Aorta (tissue), 5 donors: ENCODE measurements around the gene PSAP. TPM values are rescaled to one million over a fixed set of nuclear protein-coding genes. Genes with fewer than 3 reads are reported as not detected.

Source experiments
- ATAC-seq: fragments of 200-7000 bp; cut with Tn5 transposase; one replicate; pipeline ENCODE4 v1.9.1; 2022; ENCODE audit warnings: moderate library complexity; ENCODE audit not compliant: low FRiP score
- DNase-seq, 2 donors: peaks; one replicate each; pipeline ENCODE4 v3.0.0-alpha.2; 2020
- H3K27ac ChIP-seq, 2 donors: one replicate each; pipeline ENCODE4 v1.5.1; 2013; ENCODE audit warnings: low read length in 2 of 2, mild to moderate bottlenecking in 2 of 2, moderate library complexity in 2 of 2, control low read depth in 1 of 2, inconsistent platforms in 1 of 2, low read depth in 1 of 2
- H3K27me3 ChIP-seq, 2 donors: one replicate each; pipeline ENCODE4 v1.6.1; 2013; ENCODE audit warnings: control low read depth in 1 of 2, low read length in 1 of 2, mild to moderate bottlenecking in 1 of 2, moderate library complexity in 1 of 2; ENCODE audit not compliant: insufficient read depth in 2 of 2, control insufficient read depth in 1 of 2
- H3K36me3 ChIP-seq, 2 donors: one replicate each; pipeline ENCODE4 v1.6.1; 2013; ENCODE audit warnings: control low read depth in 1 of 2, low read length in 1 of 2, mild to moderate bottlenecking in 1 of 2; ENCODE audit not compliant: insufficient read depth in 2 of 2, control insufficient read depth in 1 of 2
- H3K4me1 ChIP-seq, 2 donors: one replicate each; pipeline ENCODE4 v1.6.1; 2013; ENCODE audit warnings: low read length in 2 of 2, control low read depth in 1 of 2, mild to moderate bottlenecking in 1 of 2, moderate library complexity in 1 of 2; ENCODE audit not compliant: insufficient read depth in 2 of 2, control insufficient read depth in 1 of 2
- H3K4me3 ChIP-seq, 2 donors: one replicate each; pipeline ENCODE4 v1.5.1; 2013; ENCODE audit warnings: low read length in 2 of 2, control low read depth in 1 of 2, mild to moderate bottlenecking in 1 of 2
- H3K9me3 ChIP-seq: one replicate; pipeline ENCODE4 v1.6.1; 2013; ENCODE audit warnings: mild to moderate bottlenecking, low read length; ENCODE audit not compliant: control insufficient read depth
- WGBS, 2 donors: extraction: QIAGEN DNeasy Blood & Tissue Kit; methylation state at CpG; one replicate each; pipeline ENCODE4 v1.1.7; 2013; 5-methylcytosine and 5-hydroxymethylcytosine counted together
- intact Hi-C, 2 donors: fragments of 100-400 bp; cut with DNase I; formaldehyde crosslinking; loops; one replicate each; pipeline versions ENCODE4 v1.14.2 to v1.15.0; 2022
- polyA plus RNA-seq, 2 donors: library from polyadenylated mRNA; stranded (reverse); fragments of 200-250 nt; gene quantifications; one replicate each; pipeline ENCODE4 v1.2.3, GENCODE V29; 2013
- total RNA-seq, 2 donors: library from RNA; stranded (reverse); fragmentation: NEBNext Ultra II Directional; extraction: Animal tissue kit (Norgen Biotek cat#: 25700); gene quantifications; one replicate each; pipeline ENCODE4 v1.2.1, GENCODE V29; 2021
- donor health status: healthy with polysubstance abuse.
- donor health status: Bipolar disorder and iron deficiency.
- donor health status: DM: no; HTN: no; CAD: no.
- donor health status: DM: no; HTN: no; CAD: no.
- donor health status: DM: yes; HTN: yes; CAD: no.

Gene PSAP
- total and polyA plus RNA-seq, 4 donors, result 698 to 1,176 (median 1,011) TPM

GRCh38 chr10:71804077-71804476, 47.0 kb downstream of the PSAP start:
- intact Hi-C loops, result no loop called here
- no peaks in the 10 kb centered on the region for H3K27me3 ChIP-seq
- H3K4me1 ChIP-seq, result no peaks in the 10 kb centered on the region
- ATAC-seq (no peak), DNase-seq (peak; percentile 21 to 47)
- no peak overlapping the region for H3K27ac ChIP-seq
- WGBS, 2 donors, result 42 to 43% methylated on average over 4 of the region's 4 CpGs
- no peaks in the 10 kb centered on the region for H3K9me3 ChIP-seq
- no peaks in the 10 kb centered on the region for H3K36me3 ChIP-seq
- no peak overlapping the region for H3K4me3 ChIP-seq

DNA sequence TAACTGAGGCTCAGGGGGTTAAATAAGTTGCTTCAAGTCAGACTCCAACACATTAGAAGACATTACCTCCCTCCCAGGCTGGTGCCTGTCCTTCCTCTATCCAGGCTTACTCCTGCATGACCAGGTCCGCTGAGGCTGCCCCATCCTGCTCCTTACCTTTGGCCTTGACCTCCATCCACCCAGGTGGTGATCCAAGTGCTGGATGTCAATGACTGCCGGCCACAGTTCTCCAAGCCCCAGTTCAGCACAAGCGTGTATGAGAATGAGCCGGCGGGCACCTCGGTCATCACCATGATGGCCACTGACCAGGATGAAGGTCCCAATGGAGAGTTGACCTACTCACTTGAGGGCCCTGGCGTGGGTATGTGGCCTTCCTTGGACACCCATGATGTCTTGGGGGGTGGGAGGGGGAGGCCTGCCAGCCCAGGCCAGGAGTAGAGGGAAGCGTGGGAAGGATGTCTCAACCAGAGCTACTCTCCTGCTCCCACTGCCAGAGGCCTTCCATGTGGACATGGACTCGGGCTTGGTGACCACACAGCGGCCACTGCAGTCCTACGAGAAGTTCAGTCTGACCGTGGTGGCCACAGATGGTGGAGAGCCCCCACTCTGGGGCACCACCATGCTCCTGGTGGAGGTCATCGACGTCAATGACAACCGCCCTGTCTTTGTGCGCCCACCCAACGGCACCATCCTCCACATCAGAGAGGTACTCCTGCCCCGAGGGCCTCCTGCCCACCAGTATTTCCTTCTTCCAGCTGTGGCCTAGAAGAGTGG, 48.1 kb downstream of the PSAP start:
- H3K36me3 ChIP-seq, result no peaks in the 10 kb centered on the region
- whole genome bisulfite sequencing, 2 donors, result 89 to 95% methylated on average over 18 of the region's 18 CpGs
- H3K4me3 ChIP-seq, result no peak overlapping the region
- H3K9me3 ChIP-seq, result no peaks in the 10 kb centered on the region
- H3K4me1 ChIP-seq, result no peaks in the 10 kb centered on the region
- H3K27me3 ChIP-seq, result no peaks in the 10 kb centered on the region
- no peak overlapping the region for H3K27ac ChIP-seq
- intact Hi-C loops, result no loop called here
- no peak for ATAC-seq
- DNase-seq, result peak in 1 of 2 donors; percentile 69

GRCh38 chr10:71802235-71802634, 48.8 kb downstream of the PSAP start:
- Histone ChIP-seq H3K36me3 (no peaks in the 10 kb centered on the region), H3K4me1 (no peaks in the 10 kb centered on the region), H3K27ac (no peak overlapping the region), H3K9me3 (no peaks in the 10 kb centered on the region), H3K4me3 (no peak overlapping the region), H3K27me3 (no peaks in the 10 kb centered on the region)
- no peak for ATAC-seq
- 84 to 86% methylated on average over 6 of the region's 6 CpGs for WGBS, 2 donors
- DNase-seq, result peak in 1 of 2 donors; percentile 33
- intact Hi-C loops, result no loop called here

DNA sequence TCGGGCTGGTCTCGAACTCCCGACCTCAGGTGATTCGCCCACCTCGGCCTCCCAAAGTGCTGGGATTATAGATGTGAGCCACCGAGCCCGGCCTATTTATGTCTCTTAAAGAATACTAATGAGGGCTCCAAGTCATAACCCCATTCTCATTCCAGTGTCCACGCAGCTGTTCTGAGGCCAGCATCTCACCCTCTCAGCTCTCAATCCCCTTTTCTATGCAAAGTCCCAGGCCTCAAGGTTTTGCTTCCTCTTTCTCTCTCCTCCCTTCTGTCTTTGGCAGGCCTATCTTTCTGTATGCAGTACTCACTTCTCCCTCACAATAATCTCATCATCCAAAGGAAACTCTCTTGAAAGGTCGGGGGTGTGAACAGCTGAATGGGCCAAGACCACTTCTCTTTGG, 49.7 kb downstream of the PSAP start:
- Histone ChIP-seq H3K36me3 (no peaks in the 10 kb centered on the region), H3K4me3 (no peak overlapping the region), H3K27me3 (no peaks in the 10 kb centered on the region), H3K27ac (no peak overlapping the region), H3K4me1 (no peaks in the 10 kb centered on the region), H3K9me3 (no peaks in the 10 kb centered on the region)
- ATAC-seq (no peak), DNase-seq (peak; percentile 11 to 28)
- intact Hi-C loops, result no loop called here
- 89 to 91% methylated on average over 9 of the region's 9 CpGs for WGBS, 2 donors

DNA sequence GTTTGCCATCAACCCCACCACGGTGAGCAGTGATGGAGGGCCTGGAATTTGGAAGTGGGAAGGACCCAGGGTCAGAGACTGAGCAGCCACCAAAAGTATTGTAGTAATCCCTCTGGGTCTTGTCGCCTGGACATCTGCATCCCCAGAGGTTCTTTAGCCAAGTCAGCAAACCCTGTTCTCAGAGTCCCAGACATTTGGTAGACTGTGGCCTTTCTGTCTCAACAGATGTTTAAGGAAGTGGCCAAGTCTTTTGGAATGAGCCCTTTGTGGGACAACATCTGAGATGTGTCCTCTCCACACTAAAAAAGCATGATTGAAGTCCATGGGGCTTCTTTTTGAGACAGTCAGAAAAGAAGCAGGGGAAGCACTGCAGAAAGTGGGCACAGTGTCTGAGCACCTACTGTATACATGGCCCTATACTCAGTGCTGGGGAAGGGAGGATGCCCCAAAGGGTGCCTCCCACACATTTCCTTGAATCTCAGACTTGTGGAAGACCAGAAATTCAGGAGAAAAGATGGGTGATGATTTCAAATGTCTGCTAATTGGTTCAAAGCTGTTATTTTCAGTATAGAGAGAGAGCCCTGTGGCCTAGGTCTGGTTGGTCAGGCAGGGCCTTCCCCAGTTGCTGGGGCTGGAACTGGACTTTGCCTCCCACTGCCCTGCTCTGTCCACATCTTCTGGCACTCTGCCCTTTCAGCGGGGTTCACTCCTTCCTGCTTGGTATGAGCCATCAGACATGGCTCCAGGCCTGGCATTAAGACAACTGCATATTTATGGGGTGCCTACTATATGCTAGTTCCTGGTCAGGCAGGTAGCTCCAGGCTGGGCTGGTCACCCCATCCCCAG, 51.2 kb downstream of the PSAP start:
- WGBS, 2 donors, result 74 to 75% methylated on average over 3 of the region's 3 CpGs
- ATAC-seq (no peak), DNase-seq (peak in 1 of 2 donors; percentile 54)
- Histone ChIP-seq H3K27me3 (no peaks in the 10 kb centered on the region), H3K36me3 (no peaks in the 10 kb centered on the region), H3K4me1 (no peaks in the 10 kb centered on the region), H3K27ac (no peak overlapping the region), H3K4me3 (no peak overlapping the region), H3K9me3 (no peaks in the 10 kb centered on the region)
- intact Hi-C loops, result no loop called here

DNA sequence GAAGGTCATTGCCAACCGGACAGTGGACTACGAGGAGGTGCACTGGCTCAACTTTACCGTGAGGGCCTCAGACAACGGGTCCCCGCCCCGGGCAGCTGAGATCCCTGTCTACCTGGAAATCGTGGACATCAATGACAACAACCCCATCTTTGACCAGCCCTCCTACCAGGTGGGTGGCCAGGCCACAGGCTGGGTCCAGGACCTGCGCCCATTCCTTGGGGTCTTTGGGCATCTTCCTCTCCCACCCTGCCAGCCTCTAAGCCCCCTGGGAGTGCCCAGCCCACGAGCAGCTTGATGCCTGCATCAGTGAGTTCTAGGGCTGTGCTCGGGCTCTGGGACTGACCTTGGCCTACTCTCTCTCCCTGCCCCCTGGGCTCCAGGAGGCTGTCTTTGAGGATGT, 51.9 kb downstream of the PSAP start:
- DNase-seq, result peak in 1 of 2 donors; percentile 28
- no peaks in the 10 kb centered on the region for H3K27me3 ChIP-seq
- H3K4me3 ChIP-seq, result no peak overlapping the region
- no peak overlapping the region for H3K27ac ChIP-seq
- no peaks in the 10 kb centered on the region for H3K36me3 ChIP-seq
- intact Hi-C loops, result no loop called here
- H3K4me1 ChIP-seq, result no peaks in the 10 kb centered on the region
- ATAC-seq, result no peak
- 67 to 86% methylated on average over 10 of the region's 10 CpGs for WGBS, 2 donors
- H3K9me3 ChIP-seq, result no peaks in the 10 kb centered on the region

DNA sequence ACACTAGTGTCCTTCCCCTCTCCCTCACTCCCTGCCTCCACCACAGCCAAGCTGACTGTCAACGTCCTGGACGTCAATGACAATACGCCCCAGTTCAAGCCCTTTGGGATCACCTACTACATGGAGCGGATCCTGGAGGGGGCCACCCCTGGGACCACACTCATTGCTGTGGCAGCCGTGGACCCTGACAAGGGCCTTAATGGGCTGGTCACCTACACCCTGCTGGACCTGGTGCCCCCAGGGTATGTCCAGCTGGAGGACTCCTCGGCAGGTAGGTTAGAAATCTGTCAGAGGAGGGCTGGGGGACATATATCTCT, 52.8 kb downstream of the PSAP start:
- Histone ChIP-seq H3K36me3 (no peaks in the 10 kb centered on the region), H3K4me3 (no peak overlapping the region), H3K27me3 (no peaks in the 10 kb centered on the region), H3K4me1 (no peaks in the 10 kb centered on the region), H3K9me3 (no peaks in the 10 kb centered on the region), H3K27ac (no peak overlapping the region)
- 79 to 81% methylated on average over 6 of the region's 6 CpGs for WGBS, 2 donors
- DNase-seq (peak in 1 of 2 donors; percentile 32), ATAC-seq (no peak)
- intact Hi-C loops, result no loop called here

DNA sequence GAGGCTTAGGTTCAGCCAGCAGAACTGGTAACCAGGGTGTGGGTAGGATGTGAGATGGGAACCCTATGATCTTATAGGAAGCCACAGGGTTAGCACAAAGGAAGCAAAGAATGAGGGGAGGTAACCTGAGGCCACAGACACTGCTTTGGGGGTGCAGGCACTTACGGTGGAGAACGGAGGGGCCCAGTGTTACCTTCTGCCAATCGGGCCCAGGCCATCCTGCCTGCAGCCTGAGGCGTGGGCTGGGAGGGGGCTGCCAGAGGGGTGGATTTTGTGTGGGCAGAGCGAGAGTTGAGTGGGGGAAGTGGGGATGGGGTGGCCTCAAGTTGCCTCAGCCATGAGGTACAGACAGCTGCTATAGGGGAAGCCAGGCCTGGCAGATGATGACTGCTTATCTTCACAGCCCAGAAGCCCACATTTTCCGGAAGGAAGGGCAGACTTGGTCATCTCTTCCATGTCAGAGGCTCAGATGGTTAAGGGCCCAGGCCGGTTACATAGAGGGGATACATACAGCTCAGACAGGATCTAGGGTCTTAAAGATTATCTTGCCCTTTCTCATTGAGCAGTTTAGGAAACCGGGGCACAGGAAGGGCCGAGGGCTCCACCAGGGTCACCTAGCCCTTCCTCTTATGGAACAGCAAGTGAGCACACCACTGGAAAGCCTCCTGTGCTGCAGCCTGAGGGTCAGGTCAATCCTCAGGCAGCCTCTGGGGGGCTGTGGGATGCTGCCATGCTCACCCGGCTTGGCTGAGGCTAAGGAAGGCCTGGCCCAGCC, 53.3 kb downstream of the PSAP start:
- Histone ChIP-seq H3K4me3 (no peak overlapping the region), H3K36me3 (no peaks in the 10 kb centered on the region), H3K4me1 (no peaks in the 10 kb centered on the region), H3K27ac (no peak overlapping the region), H3K27me3 (no peaks in the 10 kb centered on the region), H3K9me3 (no peaks in the 10 kb centered on the region)
- 73 to 75% methylated on average over 10 of the region's 10 CpGs for WGBS, 2 donors
- DNase-seq, result peak in 1 of 2 donors; percentile 47
- no peak for ATAC-seq
- intact Hi-C loops, result no loop called here
